ENCODE results near the gene TRPC4AP. TPM values are rescaled to one million over a fixed set of nuclear protein-coding genes. Genes with fewer than 3 reads are reported as not detected.

The TRPC4AP gene
- total RNA-seq, 4 donors from 2014 or later, result 35.2 to 50.4 (median 47.2) TPM

DNA sequence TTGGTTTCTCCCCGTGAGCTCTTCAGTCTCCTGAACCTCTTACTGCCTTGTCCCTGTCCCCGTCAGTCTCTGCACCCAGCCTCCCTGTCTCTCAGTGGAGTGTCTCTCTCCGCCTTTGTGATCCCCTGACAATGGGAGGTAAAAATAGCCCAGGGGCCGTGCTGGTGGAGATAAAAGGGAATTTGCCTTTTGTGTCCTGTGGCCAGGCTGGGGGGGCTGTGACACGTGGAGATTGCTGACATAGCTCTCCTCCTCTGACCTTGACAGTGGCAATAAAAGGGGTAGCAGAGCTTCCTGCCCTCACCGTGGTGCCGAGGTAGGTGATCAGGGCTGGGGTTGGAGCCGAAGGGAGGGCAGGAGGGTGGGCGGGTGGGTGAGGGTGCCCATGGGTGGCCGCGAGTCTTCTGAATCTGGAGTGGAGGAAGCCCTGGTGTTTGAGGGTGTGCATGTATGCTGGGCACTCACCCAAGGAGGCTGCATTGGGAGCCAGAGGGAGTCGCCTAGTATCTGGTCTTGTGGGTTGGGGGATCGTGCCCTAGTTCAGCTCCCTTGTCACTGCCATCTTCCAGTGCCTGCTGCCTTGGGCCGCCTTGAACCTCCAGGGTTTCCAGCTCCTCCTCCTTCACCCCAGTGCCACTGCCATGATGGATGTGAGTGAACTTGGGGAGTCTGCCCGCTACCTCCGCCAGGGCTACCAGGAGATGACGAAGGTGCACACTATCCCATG is 115.1 kb downstream of the TRPC4AP start:
- TF ChIP-seq POLR2A (IDR thresholded peaks at IDR 0.05), result no peak
- TF ChIP-seq, protein P1, sequence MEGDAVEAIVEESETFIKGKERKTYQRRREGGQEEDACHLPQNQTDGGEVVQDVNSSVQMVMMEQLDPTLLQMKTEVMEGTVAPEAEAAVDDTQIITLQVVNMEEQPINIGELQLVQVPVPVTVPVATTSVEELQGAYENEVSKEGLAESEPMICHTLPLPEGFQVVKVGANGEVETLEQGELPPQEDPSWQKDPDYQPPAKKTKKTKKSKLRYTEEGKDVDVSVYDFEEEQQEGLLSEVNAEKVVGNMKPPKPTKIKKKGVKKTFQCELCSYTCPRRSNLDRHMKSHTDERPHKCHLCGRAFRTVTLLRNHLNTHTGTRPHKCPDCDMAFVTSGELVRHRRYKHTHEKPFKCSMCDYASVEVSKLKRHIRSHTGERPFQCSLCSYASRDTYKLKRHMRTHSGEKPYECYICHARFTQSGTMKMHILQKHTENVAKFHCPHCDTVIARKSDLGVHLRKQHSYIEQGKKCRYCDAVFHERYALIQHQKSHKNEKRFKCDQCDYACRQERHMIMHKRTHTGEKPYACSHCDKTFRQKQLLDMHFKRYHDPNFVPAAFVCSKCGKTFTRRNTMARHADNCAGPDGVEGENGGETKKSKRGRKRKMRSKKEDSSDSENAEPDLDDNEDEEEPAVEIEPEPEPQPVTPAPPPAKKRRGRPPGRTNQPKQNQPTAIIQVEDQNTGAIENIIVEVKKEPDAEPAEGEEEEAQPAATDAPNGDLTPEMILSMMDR (IDR thresholded peaks at IDR 0.05), result no peak
- Histone ChIP-seq H3K27me3 (peaks cover 0 to 17% (median 0%) of the 10 kb centered on the region in 4 donors), H3K9me3 (no peaks in the 10 kb centered on the region), H3K27ac (no peak overlapping the region), H3K4me3 (no peak overlapping the region), H3K4me1 (no peaks in the 10 kb centered on the region), H3K36me3 (no peaks in the 10 kb centered on the region)
- WGBS, 2 donors, result 68 to 70% methylated on average over 4 to 5 of the region's 17 CpGs
- intact Hi-C loops (cut with DNase I), result no loop called here
- DNase-seq, result no peak

DNA sequence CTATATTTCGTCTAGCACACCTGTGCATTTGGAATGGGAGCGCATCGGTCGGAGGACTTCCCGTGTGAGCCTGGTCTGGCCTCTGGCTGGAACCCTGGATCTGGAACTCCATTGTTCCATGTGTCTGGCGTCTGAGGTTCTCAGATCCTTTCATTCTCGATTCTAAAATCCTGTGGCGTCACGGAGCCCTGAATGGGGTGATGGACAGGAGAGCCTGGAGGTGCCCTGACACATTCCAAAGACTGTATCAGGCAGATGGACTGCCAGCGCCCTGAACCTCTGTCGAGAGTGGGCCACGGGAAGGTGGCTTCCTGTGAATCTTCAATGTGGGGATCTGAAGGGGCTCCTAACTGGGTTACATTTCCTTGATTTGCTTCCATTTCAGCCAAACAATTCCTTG is 116.3 kb downstream of the TRPC4AP start:
- H3K4me1 ChIP-seq, result no peaks in the 10 kb centered on the region
- no peak overlapping the region for H3K27ac ChIP-seq
- H3K4me3 ChIP-seq, result no peak overlapping the region
- TF ChIP-seq POLR2A (IDR thresholded peaks at IDR 0.05), result no peak
- TF ChIP-seq, protein P1 (IDR thresholded peaks at IDR 0.05), result no peak
- peaks cover 0 to 8% (median 0%) of the 10 kb centered on the region in 4 donors for H3K27me3 ChIP-seq
- H3K36me3 ChIP-seq, result no peaks in the 10 kb centered on the region
- DNase-seq, result no peak
- intact Hi-C loops (cut with DNase I), result no loop called here
- WGBS, 2 donors, result 83 to 94% methylated on average over 5 to 9 of the region's 12 CpGs
- H3K9me3 ChIP-seq, result no peaks in the 10 kb centered on the region

DNA sequence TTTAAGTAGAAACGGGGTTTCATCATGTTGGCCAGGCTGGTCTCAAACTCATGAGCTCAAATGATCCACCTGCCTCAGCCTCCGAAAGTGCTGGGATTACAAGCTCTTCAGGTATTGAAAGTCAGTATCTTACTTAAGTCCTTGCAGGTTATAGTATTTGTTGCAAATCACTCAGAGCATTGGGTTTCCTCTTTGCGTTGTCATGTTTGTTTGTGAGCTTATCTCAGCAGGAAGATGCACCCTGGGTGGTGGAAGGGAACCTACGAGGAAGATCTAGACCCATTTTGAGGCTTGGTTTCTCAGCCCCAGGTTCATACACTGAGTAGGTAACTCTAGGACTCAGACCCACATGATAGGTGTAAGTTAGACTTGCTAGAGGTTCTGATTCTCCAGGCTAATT is 118.4 kb downstream of the TRPC4AP start:
- Histone ChIP-seq H3K36me3 (no peaks in the 10 kb centered on the region), H3K27me3 (no peaks in the 10 kb centered on the region), H3K27ac (no peak overlapping the region), H3K4me3 (no peak overlapping the region), H3K4me1 (no peaks in the 10 kb centered on the region), H3K9me3 (no peaks in the 10 kb centered on the region)
- 63% methylated on average over 4 of the region's 4 CpGs for WGBS, 2 donors
- no peak for TF ChIP-seq POLR2A (IDR thresholded peaks at IDR 0.05)
- TF ChIP-seq, protein P1 (IDR thresholded peaks at IDR 0.05), result no peak
- DNase-seq, result no peak
- intact Hi-C loops (cut with DNase I), result no loop called here

DNA sequence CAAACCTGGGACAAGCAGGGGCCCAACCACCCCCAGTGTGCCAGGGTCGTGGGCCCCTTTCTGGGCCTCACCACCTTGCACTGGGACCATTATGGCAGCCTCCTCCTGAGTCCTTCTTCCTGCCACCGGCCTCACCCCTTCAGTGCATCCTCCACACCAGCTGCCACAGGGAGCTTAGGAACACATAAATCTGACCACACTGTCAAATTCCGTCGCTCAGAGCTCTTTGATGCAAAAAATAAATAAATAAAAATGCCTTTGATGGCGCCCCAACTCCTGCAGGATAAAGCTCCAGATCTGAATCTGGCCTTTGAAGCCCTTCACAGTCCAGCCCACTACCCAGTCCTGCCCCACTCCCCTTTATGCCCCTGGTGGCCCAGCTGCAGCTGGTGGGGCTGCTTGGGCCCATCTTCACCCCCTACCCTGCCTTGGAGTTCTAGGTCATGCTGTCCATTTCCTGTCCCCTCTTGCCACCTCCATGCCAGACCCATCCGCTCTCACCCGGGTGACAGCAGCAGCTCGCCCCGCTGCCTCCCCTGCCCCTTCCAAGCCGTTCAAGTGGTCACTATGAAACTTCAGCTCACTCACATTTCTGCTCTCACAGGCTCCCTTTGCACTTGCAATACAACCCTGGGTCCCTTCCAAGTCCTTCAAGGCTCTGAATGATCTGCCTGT is 120.9 kb downstream of the TRPC4AP start:
- H3K27ac ChIP-seq, result no peak overlapping the region
- H3K36me3 ChIP-seq, result no peaks in the 10 kb centered on the region
- TF ChIP-seq, protein P1 (IDR thresholded peaks at IDR 0.05), result no peak
- TF ChIP-seq POLR2A (IDR thresholded peaks at IDR 0.05), result no peak
- no peak for DNase-seq
- H3K27me3 ChIP-seq, result no peaks in the 10 kb centered on the region
- H3K4me1 ChIP-seq, result no peaks in the 10 kb centered on the region
- intact Hi-C loops (cut with DNase I), result no loop called here
- H3K9me3 ChIP-seq, result no peaks in the 10 kb centered on the region
- H3K4me3 ChIP-seq, result no peak overlapping the region
- 76 to 85% methylated on average over 7 to 10 of the region's 10 CpGs for WGBS, 2 donors

DNA sequence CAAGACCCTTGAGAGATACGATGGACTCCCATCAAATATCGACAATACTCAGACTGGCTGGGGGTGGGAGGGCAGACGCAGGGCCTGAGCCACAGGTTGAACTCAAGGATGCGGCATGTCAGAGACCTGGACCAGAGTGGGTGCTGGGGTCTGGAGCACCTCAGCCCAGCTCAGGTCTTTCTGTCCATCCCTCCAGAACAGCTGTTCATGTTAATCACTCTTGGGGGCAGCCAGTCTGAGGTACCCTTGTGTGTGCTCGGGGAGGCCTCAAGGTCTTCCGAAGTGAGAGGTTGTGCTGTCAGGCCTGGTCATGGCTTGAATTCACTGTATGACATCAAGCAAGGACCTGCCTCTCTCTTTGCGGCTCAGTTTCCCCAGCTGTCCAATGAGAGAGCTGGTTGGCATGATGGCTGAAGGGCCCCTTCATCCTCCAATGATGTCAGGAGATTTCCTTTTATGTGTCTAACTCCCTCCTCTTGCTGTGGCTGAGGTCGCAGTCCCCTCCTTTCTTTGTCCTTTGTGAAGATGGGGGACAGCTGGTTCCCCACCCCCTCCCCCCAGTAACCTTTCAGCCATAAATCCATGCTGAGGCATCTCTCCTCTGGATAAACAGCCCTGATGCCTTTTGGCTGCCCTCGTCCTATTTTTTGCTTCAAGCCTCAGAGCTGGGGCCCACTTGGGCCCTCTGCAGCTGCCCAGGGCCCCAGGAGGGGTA is 121.6 kb downstream of the TRPC4AP start:
- Histone ChIP-seq H3K9me3 (no peaks in the 10 kb centered on the region), H3K36me3 (no peaks in the 10 kb centered on the region), H3K4me3 (no peak overlapping the region), H3K27ac (no peak overlapping the region), H3K4me1 (no peaks in the 10 kb centered on the region), H3K27me3 (no peaks in the 10 kb centered on the region)
- 91 to 96% methylated on average over 8 of the region's 9 CpGs for WGBS, 2 donors
- intact Hi-C loops (cut with DNase I), result no loop called here
- no peak for DNase-seq
- TF ChIP-seq, protein P1 (IDR thresholded peaks at IDR 0.05), result no peak
- TF ChIP-seq POLR2A (IDR thresholded peaks at IDR 0.05), result no peak

Data from esophagus squamous epithelium (tissue), 5 donors.